Breast epithelium (tissue), 3 donors: Measurements from ENCODE around the gene C5orf22.

ENCODE experiments used
- POLR2A ChIP-seq: fragments of 450-650 bp; IDR thresholded peaks from one replicate; pipeline ENCODE4 v1.6.1; 2016; ENCODE audit warnings: antibody characterized with exemption, mild to moderate bottlenecking, moderate library complexity
- POLR2AphosphoS5 ChIP-seq, 3 donors: sonication (generic); formaldehyde crosslinking; IDR thresholded peaks; one replicate each; pipeline ENCODE4 v1.6.1; 2017; ENCODE audit warnings: antibody characterized with exemption in 3 of 3
- TF ChIP-seq, protein P1 (sequence below), 3 donors: fragments of 450-650 bp; IDR thresholded peaks; one replicate each; pipeline ENCODE4 v1.5.1; 2016 to 2017; ENCODE audit warnings: antibody characterized with exemption in 3 of 3, mild to moderate bottlenecking in 3 of 3, moderate library complexity in 3 of 3

DNA sequence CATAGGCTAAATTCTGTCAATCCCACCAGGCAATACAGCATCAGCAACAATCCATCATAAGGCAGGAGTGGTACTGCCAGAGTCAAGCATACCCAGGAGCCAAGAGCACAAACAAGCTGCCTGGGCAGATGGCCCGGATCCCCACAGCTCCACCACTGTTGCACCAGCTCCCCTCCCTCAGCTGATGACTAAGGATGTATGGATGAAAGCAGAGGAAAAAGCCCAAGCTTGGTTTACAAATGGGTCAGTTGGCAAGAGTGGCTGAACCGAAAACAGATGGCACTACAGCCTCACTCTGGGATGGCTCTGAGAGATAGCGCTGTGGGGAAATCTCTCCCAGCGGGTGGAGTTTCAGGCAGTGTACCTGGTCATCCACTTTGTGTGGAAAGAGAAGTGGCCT lies 29.6 kb upstream of the C5orf22 start:
- TF ChIP-seq, protein P1, sequence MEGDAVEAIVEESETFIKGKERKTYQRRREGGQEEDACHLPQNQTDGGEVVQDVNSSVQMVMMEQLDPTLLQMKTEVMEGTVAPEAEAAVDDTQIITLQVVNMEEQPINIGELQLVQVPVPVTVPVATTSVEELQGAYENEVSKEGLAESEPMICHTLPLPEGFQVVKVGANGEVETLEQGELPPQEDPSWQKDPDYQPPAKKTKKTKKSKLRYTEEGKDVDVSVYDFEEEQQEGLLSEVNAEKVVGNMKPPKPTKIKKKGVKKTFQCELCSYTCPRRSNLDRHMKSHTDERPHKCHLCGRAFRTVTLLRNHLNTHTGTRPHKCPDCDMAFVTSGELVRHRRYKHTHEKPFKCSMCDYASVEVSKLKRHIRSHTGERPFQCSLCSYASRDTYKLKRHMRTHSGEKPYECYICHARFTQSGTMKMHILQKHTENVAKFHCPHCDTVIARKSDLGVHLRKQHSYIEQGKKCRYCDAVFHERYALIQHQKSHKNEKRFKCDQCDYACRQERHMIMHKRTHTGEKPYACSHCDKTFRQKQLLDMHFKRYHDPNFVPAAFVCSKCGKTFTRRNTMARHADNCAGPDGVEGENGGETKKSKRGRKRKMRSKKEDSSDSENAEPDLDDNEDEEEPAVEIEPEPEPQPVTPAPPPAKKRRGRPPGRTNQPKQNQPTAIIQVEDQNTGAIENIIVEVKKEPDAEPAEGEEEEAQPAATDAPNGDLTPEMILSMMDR (IDR thresholded peaks at IDR 0.05) = no peak
- TF ChIP-seq POLR2AphosphoS5 (IDR thresholded peaks at IDR 0.05) = no peak
- no peak for TF ChIP-seq POLR2A
